GM19467 (cell line): Measurements from ENCODE around the gene FREM3.
"Not testable (repeated sequence)": the region's sequence is repeated elsewhere in the genome, so short reads cannot be mapped to it uniquely, and the experiment has no call there.

Experiments used
- ATAC-seq: cut with Tn5 transposase; IDR thresholded peaks from one replicate; pipeline ENCODE4 v1.9.1; 2021; ENCODE audit warnings: mild to moderate bottlenecking, moderate library complexity; ENCODE audit not compliant: unreplicated experiment

FREM3 gene

DNA sequence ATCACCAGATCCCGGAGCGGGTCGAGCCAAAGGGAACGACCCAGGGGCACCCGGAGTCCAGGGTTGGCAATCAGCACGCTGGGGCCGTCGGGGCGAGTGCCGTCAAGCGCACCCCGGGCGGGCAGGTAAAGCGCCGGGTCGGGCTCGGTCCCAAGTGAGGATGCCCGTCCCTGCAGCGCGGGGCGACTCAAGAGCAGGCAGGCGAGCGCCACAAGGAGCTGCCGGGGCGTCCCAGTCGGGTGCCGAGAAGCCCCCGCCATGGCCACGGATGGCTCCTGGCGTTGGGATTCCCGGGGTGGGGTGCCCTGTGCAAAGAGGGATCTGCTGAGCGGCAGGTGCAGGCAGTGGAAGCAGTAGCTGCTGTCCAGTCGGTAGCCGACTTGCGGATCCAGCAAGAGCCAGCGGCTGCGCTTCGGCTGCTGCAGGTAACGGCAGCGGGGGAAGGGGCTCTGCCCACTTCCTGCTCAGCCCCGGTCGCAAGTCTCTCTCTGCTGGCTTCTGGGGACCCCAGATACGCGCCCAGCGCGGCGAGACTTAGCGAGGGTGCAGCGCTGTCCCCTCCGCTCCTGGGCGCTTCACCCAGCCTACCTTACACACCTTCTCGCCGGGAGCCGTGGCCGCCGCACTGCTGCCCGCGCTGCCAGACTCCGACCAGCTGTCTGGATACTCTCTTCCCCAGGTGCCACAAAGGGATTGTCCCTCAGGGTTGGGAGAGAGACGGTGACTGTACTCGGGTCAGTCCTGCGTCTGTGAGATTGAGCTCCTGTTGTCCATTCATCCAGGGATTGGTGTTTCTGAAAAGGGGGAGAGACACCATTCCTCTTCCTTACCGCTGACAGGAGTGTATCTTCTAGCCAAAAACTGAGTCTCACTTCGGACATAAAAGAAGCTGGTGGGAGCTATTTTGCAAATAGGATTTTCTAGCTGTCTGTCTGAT is at the start of gene FREM3:
Gene FREM3 (minus strand): TSS at position 260 of the 937 bp plus-strand sequence. CDS start 0 bp downstream, at position 260.
- no peak for ATAC-seq

GRCh38 chr4:143745874-143746273 is 45.4 kb upstream of the FREM3 start:
- ATAC-seq: no peak

GRCh38 chr4:143743591-143743990 is 43.1 kb upstream of the FREM3 start:
- no peak for ATAC-seq

GRCh38 chr4:143742834-143743233 is 42.4 kb upstream of the FREM3 start:
- no peak for ATAC-seq

- ATAC-seq: no peak
These were observed 36.4 kb upstream of the FREM3 start for GRCh38 chr4:143736861-143737260.

- not testable (repeated sequence) for ATAC-seq
These were observed 35.6 kb upstream of the FREM3 start for GRCh38 chr4:143736061-143736460.

- no peak for ATAC-seq
These were observed 27.7 kb upstream of the FREM3 start for GRCh38 chr4:143728166-143728565.

DNA sequence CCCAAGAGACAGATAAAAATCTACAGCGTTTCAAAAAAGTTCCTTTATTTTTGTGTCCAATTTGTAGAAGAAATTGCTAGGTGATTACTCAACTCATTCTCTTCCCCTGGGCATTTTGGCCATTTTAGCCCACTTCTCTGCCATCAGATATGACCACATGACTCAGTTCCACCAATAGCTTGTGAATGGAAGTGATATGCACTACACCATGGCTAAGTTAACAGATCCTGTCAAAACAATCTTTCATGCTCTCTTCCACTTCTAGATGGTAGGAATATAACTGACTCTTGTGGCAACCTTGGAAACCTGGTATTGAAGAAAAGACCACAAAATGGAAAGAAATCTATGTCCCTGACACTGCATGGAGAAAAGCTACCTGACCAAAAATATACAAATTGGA is 26.2 kb upstream of the FREM3 start:
- ATAC-seq: no peak

- no peak for ATAC-seq
These were observed 20.8 kb upstream of the FREM3 start for GRCh38 chr4:143721317-143721716.

GRCh38 chr4:143718748-143719147 is 18.3 kb upstream of the FREM3 start:
- not testable (repeated sequence) for ATAC-seq

GRCh38 chr4:143713955-143714625 is 13.6 kb upstream of the FREM3 start:
- ATAC-seq: no peak

DNA sequence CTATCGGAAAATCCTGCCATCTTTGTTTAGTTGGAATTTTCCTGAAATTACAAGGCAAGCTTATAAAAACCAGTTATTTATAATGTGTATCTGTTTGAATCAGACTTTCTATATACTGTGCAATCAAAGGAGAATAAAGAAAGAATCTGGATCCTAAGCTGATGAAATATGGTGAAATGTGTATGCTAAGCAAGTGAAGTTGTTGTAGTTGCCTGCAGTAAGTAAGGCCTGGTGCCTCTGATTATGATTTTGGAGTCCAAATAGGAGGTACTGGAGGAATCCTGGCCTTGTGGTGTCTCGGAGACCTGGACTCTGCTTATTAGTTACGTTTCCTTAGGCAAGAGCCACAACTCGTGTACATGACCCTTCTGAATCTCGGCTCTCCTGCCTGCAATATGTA is 13.1 kb upstream of the FREM3 start:
- no peak for ATAC-seq

DNA sequence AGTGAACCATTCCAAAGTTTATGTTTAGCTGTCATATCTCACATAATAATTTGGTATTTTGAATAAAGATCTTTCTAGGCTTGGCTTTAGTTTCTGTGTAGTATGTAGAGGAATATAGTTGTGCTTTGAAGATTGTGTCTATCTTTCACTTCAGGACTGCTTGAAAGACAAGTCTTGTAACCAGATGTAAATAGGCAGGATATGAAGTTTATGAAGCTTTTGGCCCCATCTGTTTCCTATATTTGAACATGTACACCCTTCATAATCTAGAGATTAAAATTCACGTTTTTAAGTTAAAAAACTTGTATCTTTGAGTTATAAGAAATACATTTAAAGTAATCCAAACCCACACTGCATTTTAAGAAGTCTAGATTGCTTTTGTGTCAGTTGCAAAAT is 11.7 kb upstream of the FREM3 start:
- ATAC-seq: no peak

DNA sequence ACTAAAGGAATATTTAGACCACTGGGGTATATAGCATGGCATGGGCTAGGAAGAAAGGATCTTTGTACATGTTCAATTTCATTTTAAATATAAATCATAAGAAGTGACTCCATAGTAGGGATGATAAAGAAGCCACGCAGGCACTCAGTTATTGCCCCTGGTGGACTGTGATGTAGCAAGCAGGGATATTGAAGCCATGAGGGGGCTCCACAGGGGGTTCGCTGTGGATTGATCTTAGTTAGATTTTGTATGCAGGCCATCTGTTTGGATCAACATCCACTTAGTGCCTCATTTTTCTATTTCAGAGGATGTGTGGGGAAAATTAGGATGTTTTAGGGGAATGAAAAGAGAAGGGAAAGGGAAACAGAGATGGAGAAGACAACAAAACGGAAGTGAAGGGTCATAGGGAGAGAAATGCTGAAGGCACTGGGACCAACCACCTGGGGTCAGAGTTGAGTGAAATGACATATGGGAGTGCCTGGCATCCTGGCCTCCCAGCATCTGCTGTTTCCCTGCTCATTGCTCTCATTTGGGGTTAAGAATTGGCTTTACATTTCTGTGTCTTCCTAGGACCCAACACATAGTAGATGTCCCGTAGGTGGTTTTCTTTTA is 11.2 kb upstream of the FREM3 start:
- ATAC-seq: no peak

DNA sequence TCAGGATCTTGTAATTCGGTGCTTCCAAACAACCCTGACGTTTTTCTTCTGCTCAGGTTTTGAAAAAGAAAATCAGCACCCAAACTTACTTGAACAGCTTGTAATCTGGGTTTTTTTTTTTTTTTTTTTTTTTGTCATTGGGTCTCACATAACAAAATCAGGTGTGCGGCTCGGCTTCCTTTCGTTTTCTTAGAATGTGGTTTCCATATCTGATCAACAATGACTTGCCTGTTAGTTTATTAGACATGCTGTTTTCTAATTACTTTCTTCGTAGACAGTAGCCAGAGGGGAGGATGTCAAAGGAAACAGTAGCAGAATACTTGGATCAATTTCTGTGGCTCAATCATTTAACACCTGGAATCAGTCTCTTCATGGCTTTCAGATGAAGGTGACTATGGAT is 890 bp upstream of the FREM3 start:
- no peak for ATAC-seq

GRCh38 chr4:143700046-143700415 is 444 bp downstream of the FREM3 start:
- no peak for ATAC-seq

GRCh38 chr4:143699331-143700045 is 987 bp downstream of the FREM3 start:
- no peak for ATAC-seq

GRCh38 chr4:143693856-143694255 is 6.6 kb downstream of the FREM3 start:
- no peak for ATAC-seq

GRCh38 chr4:143692241-143692640 is 8.2 kb downstream of the FREM3 start:
- ATAC-seq: no peak

DNA sequence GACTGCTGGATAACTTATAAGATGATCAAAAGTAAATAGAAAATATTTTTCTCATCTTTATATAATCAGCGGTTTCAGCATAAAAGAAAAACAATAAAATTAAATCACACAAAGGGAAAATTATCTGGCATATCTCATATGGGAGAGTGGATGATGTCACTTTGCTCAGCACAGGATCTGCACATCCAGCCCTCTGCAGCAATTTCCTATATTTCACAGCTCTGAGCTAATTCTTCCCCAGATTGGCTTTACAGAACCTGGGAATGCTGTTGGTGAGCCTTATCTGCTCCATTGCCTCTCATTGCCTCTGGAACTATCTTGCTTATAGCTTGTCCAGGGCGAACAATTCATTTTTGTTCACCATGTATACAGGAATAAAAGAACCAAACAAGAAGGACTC is 21.0 kb downstream of the FREM3 start:
- no peak for ATAC-seq

GRCh38 chr4:143673629-143674028 is 26.8 kb downstream of the FREM3 start:
- not testable (repeated sequence) for ATAC-seq
